Measurements from ENCODE around the gene STAT4.

STAT4 gene

DNA sequence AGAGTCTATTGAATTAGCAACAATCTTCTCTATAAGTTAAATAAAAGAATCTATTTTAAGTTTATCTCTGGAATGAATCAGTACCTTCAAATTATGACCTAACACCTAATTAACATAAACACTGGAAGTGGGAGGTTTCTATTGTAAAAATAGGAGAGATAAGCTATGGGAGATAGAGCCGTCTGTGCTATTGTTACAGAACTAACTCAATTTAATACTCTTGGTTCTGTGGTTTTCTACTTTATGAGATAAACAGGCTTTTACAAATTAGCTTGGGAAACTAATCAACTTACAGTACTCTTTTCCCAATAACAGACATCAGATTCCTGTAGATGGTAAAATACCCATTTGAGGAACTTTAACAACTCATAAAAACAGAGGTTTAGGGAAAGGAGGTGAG, 111.2 kb downstream of the STAT4 start:
- DNase-seq: no peak

DNA sequence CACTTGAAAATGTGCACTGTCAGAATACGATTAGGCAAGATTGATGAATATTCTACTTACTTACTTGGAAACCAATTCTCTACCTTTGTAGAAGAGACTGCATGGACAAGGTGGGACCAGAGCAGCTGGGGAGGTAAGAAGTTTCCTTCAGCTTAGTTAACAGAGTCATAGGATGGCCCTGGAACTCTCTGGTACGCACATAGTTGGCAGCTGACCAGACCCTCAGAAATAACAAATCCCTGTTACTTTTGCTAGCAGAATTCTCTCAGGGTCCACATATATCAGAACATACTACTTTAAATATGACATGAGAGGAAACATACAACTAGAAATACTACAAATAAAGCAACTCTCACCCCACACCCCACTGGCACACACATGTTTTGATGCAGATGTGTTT, 112.1 kb downstream of the STAT4 start:
- no peak for DNase-seq

DNA sequence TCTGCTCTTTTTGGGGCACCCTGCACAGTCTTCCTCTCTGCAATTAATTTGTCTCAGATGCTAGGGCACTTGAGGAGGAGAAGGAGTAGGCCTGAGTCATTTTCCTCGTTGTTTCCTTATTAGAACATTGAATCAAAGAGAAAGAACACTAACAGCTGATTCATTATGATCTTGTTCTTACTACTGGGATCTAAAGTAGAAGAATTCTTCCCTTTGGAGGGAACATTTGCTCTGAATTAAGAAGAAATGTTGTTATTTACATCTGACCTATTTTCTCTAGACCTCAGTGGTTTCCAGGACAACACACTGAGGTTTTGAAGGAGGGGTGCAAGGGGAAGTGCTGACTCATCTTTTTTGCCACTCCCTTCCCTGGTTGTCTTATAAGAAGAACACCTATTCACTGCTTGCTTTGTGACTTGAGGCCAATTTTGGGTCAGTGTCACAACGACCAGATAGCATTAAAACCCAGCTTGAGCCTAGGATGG, 112.5 kb downstream of the STAT4 start:
- DNase-seq: no peak

DNA sequence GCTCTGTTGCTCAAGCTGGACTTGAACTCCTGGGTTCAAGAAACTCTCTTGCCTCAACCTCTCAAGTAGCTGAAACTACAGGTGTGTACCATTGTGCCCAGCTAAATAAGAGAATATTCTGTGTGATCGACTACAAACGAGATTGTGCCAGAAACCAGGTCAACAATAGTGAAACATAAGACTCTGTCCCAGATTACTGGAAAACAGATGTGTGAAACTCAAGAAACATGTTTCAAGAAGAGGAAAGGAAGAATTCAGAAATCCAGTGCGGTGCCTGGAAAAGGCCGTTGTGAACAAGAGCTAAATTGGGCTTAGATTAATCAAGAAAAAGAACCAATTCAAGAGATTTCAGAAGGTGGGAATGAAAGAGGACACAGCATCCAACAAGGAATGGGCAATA, 113.4 kb downstream of the STAT4 start:
- DNase-seq: no peak

DNA sequence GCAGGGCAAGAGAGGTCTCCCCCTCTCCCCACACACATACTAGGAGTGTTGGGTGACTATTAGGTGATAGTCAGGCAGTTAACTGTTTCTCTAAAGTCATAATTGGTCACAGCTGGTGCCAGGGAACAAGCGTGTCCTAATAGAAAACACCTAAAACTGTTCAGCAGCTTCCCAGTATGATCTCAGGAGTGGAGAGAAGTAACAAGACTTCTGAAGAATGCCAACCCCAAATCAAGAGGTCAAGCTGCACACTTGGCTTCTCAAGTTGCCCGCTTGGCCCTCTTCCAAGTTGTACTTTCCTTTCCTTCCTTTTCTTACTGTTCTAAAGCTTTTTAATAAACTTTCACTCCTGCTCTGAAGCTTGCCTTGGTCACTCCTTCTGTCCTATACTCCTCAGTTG, 114.4 kb downstream of the STAT4 start:
- DNase-seq: no peak

DNA sequence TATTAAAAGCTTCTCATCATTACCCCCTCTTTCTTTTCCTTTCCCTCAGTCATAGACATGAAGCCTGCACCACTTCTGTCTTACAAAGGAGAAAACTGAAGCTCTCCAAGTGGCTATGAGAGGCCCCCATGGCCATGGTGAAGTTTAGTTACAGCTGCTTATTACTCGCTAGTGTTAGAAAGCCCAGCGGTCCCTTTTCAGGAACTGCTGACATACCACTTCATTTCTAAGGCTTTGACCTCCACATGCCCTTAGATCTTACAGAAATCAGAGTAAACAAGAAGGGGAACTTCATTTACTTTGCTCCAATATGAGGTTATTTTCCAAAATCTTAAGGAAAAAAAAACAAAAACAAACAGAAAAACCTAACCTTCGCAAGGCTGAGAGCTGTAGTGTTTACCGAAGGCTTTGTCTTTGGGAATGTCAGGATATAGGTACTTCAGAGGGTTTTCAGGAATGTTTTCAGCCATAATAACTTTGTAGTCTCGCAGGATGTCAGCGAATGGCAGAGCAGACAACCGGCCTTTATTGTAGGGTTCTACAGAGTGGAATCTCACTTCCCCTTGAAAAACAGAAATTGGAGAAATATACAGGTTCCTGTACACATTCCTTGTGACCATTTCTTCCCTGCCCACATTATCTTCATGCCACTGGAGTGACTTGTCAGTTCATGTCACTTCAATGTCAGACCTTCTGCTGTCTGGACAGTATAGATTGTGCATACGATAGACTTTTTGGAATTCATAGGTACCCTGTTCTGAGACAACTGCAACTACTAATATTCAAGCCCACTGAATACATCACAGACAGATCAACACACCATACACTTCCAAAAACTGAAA, 118.0 kb downstream of the STAT4 start:
- no peak for DNase-seq

DNA sequence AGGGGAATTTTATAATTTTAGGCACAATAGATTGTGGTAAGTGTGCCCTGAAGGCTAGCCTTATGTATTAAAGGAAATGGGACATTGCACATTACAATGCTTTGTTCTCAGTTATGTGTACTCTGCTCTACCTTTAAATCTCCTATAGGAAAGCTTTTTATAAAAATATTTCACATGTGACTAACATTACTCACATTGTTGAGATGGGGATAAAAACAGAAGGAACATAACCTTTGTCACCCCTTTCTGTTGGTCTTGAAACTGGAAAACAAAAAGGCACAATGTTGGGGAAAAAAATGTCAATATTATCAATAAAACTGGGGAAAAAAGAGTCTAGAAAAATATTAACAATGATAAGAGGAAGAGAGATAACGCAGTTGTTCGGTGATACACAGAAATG, 119.5 kb downstream of the STAT4 start:
- DNase-seq: no peak

DNA sequence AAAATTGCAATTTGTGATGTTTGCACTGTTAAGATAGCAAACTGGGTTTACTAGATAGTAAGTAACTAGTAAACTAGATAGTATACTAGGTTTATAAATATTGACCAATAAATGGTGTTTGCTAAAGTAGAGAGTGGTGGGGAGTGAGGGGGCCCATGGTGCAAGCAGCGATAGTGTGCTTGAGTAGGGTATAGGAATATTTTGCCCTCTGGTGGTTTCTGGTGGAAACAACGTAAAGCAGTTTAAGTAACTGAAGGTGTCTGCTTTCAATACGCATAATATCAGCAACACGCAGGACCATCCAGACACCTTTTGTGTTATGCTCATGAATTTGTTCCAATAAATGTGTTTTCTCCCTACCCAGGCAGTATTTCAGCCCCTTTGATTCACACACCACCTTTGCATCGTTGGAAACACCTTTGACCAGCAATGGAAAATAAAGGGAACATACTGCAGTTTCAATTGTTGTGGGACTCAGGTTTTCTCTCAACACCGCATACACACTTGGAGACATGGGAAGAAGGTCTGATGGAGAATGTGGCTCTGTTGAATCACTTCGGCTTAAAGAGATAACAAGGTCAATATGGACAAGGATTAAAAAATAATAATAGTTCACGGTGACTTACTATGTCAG, 120.2 kb downstream of the STAT4 start:
- DNase-seq: peak; percentile 33

DNA sequence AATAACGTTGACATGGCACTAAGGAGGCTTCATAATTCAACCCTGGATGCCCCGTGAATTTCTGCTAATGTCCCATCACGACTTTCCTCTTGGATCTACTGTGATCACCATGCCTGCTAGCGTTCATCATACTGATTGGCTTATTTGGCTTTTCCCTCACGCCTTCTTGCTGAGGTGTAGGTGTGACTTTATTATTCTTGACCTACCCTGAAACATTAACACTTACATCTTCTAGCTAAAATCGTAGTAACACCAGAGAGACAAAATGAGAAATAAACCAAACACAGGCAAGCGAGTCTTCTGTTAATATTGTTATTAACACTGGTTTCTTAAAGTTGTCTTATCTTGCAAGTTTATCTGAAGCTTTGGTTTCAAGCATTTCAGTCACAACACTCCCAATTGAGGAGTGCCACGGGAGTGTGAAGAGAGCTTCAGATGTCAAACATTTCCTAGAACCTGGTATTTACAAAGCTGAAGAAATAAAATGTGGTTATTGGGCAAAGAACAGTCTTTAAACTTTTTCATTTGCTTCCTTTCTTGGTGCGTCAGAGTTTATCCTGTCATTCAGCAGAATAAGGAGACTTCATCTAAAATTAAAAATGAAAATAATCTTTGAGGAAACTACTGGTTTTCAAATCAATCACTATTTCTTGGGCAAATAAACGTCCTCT, 121.4 kb downstream of the STAT4 start:
- no peak for DNase-seq

DNA sequence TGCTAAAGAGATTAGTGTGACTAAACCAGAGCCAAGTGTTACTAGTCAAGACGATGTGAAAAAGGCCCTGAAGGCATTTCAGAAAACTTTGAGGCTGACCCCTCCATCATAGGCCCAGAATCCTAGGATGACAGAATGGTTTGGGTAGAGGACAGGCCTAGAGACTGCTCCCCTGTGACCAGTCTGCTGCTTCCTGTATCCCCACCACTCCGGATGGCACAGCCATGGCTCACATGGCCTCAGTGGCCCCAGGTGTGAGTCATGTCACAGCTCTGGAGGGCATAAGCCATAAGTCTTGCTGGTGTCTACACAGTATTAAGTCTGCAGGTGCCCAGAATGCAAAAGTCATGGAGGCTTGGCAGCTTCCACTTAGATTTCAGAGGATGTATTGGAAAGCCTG, 124.4 kb downstream of the STAT4 start:
- no peak for DNase-seq

DNA sequence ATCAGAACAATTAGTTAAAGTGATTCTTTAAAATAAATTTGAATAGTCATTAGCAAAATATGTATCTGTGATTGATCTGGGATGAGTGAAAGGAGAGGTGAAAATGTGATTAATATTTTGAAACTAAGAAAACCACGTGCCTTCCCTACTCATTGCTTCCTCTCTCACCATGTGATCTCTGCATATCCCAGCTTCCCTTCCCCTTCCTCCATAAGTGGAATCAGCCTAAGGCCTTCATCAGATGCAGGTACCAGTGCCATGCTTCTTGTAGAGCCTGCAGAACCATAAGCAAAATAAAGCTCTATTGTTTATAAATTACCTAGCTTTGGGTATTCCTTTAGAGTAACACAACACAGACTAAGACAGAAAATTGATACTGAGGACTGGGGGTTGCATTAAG, 125.7 kb downstream of the STAT4 start:
- DNase-seq: no peak

DNA sequence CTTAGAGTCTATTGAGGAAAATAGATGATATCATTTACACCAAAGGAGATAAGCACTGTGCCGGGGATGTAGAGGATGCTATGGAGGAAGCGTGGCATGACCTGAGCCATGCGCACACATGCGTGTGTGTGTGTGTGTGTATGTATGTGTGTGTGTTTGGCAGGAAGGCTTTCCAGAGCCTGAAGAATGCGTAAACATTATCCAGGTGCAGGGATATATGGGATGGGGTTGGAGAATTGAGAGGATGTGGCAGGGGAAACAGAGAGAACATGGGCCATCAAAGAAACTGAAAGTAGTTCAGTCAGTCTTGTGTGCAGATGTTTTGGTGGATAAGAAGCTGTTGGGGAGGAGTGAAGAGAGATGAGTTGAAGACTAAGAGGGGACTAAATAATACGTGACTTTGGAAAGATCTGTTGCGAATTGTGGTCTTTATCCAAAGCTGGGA, 127.5 kb downstream of the STAT4 start:
- no peak for DNase-seq

DNA sequence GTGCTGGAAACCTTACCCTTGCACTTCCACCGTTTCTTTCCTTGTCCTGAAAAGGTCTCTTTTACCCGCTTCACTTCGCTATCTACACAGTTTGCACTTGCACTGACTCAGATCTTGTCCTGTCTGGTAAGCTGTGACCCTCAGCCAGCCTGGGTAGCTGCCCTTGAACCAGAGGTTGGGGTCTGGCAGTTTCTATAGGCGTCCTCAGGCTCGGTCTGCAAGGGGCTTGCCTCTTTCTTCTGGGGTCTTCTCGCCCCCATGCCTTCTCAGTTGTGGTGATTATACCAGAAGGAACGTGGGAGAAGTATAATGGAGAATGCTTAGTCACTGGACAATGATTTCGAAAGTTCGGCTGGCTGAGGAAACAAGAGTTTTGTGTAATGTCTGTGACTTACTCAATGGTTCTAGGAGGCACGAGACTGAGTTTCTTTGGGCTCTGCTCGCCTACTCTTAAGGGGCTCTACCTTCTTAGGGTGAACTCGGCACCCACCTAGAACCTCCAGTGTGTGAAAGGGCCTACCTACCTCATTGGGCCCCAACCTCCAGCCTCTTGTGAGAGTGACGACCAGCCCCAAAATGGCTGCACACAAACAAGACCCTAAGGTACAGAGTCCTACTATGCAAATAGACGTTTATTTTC, 129.9 kb downstream of the STAT4 start:
- no peak for DNase-seq

DNA sequence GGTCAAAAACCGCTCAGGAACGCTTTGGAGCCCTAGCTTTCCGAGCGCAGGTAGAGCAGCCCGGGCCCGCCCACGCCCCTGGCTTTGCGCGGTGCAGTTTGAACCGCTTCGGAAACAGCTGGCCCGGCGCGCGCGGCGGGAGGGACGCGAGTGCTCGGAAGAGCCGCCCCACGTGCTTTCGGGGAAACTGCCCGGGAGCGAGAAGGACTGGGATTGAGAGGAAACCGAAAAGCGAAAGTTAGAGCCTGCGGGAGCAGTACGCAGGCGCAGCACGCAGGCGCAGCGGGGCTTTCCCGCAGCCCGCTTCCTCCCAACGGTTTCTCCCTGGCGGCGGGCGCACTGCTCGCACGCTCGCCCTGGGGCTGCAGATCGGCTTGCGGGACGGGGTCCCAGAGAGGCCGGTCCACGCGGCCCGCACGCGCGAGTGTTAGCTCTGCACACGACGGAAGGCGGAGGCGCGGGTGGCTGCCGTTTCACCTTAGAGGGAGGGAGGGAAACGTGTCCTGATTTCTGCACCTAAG, 130.5 kb downstream of the STAT4 start:
- peak; percentile 91 for DNase-seq

DNA sequence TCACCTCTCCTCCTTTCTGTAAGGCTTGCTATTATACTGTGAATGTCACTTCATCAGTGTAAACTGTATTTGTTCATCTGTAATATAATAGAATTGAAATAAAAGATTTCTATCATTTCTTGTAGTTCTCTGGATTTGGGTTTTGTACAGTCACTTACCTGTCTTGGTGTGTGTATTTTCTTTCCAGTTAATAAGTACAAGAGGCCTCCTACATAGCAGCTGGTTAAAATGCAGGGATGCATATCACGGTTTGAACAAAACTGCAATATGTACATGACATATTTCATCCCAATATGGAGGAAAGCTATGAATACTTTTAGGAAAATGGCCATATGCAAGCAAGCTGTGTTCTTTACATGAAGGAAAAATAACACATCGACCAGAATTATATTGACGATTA, 131.4 kb downstream of the STAT4 start:
- DNase-seq: no peak

DNA sequence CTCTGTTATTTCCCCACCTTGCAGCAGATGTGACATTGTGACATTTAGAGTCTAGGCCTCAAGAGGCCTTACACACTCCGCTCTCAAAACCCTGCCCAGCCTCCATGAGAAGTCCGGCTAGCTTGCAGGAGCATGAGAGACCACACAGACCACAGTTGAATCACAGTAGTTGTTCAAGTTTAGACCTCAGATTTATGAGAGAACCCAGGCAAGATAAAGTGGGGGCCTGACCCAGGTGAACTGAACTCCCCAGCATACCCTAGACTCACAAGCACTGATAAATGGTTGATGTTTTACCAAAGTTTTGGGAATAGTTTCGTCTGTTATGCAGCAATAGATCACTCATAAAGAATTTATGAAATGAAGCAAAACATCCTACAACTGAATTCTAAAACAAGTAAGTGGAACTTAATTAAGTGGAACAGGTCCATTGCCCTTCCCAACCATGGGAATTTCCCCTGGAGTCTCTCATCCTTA, 132.1 kb downstream of the STAT4 start:
- DNase-seq: no peak

DNA sequence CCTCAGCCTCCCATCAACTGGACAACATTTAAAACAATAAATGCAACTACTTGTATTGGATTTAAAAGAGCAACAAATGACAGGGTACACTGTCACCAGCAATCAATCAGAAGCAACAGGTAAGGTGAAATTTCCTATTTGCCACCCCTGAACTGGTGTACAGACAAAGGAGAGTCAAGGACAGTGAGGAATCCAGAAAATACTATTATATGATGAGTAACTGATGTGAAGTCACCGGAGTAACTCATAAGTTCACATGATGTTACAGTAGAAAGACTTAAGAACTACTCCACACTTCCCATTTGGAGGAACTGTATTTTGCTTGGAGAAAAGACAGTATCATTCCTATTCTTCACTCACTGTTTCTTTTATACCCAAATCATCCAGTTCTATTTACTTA, 132.7 kb downstream of the STAT4 start:
- DNase-seq: no peak

DNA sequence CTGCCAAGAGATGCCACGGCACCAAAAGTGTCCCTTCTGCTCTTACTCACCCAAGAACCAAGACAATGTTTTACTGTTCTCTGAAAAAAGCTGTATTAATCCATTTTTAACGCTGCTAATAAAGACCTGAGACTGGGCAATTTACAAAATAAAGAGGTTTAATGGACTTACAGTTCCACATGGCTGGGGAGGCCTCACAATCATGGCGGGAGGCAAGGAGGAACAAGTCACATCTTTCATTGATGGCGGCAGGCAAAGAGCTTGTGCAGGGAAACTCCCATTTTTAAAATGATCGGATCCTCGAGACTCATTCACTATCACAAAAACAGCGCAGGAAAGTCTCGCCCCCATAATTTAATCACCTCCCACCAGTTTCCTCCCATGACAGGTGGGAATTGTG, 135.0 kb downstream of the STAT4 start:
- DNase-seq: no peak

DNA sequence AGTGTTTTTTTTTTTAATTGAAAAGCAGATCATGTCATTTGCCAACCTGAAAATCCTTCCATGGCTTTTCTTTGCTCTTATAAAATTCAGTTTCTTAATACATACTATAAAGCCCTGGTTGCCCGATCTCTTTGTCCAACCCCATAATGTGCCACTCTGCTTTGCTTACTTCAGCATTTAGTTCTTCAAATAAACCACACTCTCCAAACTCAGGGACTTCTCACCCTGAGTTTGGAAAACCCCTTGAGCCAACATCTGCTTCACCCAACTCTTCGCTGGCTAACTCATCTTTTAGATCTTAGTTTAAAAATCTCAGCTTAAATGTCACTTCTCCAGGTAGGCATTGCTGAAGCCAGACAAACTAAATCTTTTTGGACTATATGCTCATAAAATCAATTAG, 135.6 kb downstream of the STAT4 start:
- DNase-seq: no peak

DNA sequence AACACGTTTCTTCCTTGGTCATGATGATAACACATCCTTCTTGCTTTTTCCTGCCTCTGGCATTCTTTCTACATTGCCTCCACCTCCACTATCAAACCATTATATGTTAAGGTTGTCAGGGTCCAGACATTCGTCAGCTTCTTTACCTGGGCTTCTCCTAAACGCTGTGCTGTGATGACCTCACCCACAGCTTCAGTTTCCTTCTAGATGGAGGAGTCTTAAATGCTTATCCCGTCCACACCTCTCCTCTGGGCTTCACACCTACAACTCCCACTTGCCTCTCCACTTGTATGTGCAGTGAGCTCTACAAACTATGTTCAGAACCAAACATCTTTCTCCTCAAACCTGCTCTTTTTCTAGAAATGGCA, 136.2 kb downstream of the STAT4 start:
- DNase-seq: no peak

DNA sequence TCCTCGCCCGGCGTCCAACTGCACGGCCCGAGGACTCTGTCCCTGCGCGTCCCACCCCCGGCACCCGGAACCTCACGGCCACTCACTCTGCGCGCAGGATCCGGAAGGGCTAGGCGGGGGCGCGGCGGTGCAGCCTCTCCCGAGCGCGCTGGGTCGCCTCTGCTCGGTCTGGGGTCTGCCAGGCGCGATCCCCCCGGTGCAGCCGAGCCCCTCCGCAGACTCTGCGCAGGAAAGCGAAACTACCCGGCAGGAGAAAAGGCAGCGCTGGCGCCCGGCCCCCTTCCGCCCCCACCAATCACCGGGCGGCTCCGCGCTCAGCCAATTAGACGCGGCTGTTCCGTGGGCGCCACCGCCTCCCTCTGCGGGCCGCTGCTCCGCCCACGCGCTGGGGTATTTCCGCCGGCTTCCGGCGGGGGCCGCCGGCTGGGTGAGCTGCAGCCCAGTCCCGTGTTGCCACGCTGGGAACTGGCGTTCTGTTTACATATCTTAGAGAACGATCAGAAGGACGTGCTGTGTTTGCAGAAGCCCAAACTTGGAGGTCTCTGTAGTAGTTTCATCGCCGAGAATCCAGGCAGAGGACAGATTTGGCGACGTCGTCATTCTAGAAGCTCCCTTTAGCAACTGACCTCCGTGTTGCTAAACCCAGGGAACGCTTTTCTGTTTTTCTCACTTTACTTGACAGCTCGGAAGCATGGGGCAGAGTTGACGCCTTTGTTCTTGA, 136.7 kb downstream of the STAT4 start, which contains the start of gene STAT1:
Gene STAT1, minus strand, starts transcription at position 240 of the 721 bp plus-strand sequence. CDS start 4,168 bp downstream, outside the sequence.
- DNase-seq: peak; percentile 85

DNA sequence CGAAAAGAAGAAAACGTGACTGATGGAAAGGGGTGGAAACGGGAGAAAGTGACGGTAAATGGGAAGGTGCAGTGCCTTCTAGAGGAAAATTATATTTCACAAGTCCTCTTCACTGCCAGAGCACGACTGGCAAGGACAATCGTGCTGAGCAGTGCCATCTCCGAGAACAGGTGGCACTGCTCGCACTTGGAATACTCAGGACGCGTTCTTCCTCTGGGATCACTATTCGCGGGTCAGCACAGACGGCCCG, 137.2 kb downstream of the STAT4 start:
- DNase-seq: no peak

Data from NCI-H2171 (cell line).